NCI-H146 treated with DMSO at 0.1 percent for 48 hours (cell line): ENCODE results near the gene TBC1D25.

Source experiments
- DNase-seq: peaks from one replicate; lab custom pipeline; 2025; ENCODE audit not compliant: unreplicated experiment; lab: John Stamatoyannopoulos, UW

Gene TBC1D25

DNA sequence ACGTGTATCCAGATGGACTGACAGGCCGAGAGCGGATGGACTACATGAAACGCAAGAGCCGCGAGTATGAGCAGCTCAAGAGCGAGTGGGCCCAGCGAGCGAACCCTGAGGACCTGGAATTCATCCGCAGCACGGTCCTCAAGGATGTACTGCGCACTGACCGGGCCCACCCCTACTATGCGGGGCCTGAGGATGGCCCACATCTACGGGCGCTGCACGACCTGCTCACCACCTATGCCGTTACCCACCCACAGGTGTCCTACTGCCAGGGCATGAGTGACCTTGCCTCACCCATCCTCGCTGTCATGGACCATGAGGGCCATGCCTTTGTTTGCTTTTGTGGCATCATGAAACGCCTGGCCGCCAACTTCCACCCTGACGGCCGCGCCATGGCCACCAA is 20.1 kb downstream of the TBC1D25 start:
- no peak for DNase-seq

DNA sequence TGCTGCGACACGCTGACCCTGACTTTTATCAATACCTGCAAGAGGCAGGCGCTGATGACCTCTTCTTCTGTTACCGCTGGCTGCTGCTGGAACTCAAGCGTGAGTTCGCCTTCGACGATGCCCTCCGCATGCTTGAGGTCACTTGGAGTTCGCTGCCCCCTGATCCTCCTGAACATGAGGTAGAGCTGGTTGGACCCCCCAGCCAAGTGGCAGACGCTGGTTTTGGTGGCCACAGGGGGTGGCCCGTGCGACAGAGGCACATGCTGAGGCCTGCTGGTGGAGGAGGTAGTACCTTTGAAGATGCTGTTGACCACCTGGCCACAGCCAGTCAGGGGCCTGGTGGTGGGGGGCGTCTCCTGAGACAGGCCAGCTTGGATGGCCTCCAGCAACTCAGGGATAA is 20.5 kb downstream of the TBC1D25 start:
- no peak for DNase-seq

GRCh38 chrX:48560681-48561080 is 21.2 kb downstream of the TBC1D25 start:
- no peak for DNase-seq

DNA sequence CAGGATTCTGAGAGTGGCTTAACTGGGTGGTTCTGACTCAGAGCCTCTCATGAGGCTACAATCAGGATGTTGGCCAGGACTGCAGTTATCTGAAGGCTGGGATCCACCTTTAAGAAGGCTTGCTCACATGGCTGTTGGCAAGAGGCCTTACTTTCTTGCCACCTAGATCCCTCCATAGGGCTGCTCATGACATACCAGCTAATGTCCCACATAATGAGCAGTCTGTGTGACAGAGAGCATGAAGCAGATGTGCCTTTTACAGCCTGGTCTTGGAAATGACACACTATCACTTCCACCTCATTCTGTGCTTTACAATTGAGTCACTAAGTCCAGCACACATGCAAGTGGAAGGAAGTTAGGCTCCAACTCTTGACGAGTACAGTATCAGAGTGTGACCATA is 30.4 kb downstream of the TBC1D25 start:
- no peak for DNase-seq

- DNase-seq, result peak; percentile 69
These were observed 34.3 kb downstream of the TBC1D25 start for GRCh38 chrX:48573690-48574269.

- DNase-seq, result peak; percentile 88
These were observed 35.1 kb downstream of the TBC1D25 start, which contains the start of gene RBM3 for GRCh38 chrX:48574270-48575266. TSS of gene RBM3 (plus strand) at chrX:48574484. CDS start at chrX:48575181, 697 bp downstream.

- no peak for DNase-seq
These were observed 36.1 kb downstream of the TBC1D25 start for GRCh38 chrX:48575642-48576041.

GRCh38 chrX:48576108-48576507 is 36.6 kb downstream of the TBC1D25 start:
- DNase-seq, result no peak

GRCh38 chrX:48578661-48579128 is 39.2 kb downstream of the TBC1D25 start:
- no peak for DNase-seq

- no peak for DNase-seq
These were observed 39.7 kb downstream of the TBC1D25 start for GRCh38 chrX:48579259-48579658.

DNA sequence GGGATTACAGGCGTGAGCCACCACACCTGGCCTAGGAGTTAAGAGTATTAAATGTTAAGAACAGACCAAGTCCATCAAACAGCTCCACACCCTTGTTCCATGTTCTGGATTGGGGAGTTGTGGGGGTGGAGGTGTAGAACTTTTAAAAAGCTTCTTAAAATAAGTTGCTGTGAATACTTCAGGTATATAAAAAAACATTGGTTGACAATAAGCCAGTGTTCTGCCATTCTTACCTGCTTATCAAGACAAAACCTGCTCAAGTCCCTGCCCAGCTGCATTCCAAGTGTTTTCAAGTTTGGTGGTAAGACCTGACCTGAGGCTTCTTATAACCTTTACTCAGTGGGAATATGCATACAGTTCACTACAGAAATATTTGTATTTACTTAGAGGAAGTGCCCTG is 41.1 kb downstream of the TBC1D25 start:
- DNase-seq, result no peak

GRCh38 chrX:48584698-48585097 is 45.2 kb downstream of the TBC1D25 start:
- DNase-seq, result no peak

- no peak for DNase-seq
These were observed 50.1 kb downstream of the TBC1D25 start for GRCh38 chrX:48589482-48590162.

DNA sequence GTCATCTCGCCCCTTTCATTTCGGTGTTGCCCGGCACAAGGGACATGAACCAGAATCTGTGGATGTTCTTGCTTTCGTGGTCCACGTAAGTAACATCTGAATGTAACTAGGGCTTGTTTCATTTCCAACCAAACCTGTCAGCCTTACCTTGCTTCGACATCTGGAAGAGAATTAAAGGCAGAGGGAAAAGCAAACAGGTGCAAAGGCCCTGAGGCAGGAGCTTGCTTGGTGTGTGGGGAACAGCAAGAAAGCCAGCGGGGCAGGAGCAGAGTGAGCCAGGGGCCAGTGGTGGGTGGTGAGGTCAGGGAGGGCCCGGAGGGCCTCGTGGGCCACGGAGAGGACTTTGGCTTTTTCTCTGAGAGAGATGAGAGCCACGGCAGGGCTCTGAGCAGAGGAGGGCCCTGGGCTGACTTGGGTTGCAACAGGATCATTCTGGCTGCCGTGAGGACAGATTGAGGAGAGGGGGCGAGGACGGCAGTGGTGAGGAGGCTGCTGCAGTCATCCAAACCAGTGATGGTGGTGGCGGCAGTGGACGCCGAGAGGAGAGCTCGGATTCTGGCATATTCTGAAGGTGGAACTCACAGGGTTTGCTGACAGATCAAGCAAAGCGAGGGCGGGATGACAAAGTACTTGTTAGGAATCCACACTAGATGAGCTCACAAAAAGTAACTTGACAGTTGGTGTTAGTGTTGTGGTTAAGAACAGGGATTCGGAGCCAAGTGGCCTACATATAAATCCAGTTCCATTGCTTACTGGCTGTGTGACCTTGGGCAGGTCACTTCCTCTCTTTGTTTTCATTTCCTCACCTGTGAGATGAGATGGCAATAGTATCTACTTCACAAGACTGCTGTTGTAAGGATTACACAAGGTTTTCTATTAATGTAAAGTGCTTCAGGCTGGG is 50.9 kb downstream of the TBC1D25 start:
- no peak for DNase-seq

GRCh38 chrX:48591255-48591791 is 51.8 kb downstream of the TBC1D25 start:
- DNase-seq, result no peak

DNA sequence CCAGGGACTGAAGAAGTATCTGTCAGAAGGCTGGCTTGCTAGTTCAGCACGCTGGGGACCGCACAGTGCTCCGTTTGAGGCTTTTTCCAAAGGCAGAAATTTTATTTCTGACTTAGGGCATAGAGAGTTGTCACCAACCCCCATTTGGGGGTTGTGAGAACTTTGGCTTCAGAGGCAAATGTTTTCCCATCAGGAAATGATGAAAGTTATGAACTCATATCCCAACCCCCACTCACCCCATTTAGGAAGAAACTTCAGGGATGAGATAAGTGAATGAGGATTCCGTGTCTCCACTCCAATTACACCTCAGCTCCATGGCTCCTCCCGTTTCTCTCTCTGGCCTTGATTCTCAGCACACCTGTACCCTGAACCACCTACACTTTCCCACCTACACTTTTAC is 53.5 kb downstream of the TBC1D25 start:
- DNase-seq, result no peak

DNA sequence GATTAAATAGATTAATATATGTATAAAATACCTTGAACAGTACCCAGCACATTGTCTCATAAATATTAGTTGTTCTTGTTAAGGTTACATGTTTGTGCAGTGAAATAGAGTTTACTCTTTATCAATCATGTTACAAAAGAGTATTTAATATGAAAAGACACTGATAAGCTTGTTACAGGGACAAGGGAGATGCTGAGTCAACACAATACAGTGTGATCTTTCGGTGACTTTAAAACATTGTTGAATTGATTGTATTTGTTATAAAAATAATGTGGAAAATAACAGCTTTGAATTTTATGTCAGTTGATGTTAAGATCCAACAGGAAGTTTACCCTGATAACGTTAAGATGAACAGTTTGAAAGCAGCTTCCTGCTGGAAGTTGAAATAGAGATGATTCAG is 56.4 kb downstream of the TBC1D25 start:
- no peak for DNase-seq

GRCh38 chrX:48597353-48598264 is 58.1 kb downstream of the TBC1D25 start, which contains the start of gene WDR13:
TSS of gene WDR13 (plus strand) at chrX:48597492. CDS start at chrX:48597997, 505 bp downstream.
- DNase-seq, result peak; percentile 90

- no peak for DNase-seq
These were observed 59.1 kb downstream of the TBC1D25 start for GRCh38 chrX:48598614-48599013.
